Mesothelial cell of epicardium (in vitro differentiated cells): ENCODE measurements around the gene CCRL2. TPM values are rescaled to one million over a fixed set of nuclear protein-coding genes. Genes with fewer than 3 reads are reported as not detected.
A peak's percentile ranks its signal among the peaks of the same experiment; 100 is the strongest.

Experiments used
- DNase-seq, 2 experiments: peaks; one replicate each; pipeline ENCODE4 v3.0.0; 2021; ENCODE audit warnings: low spot score in 2 of 2; ENCODE audit not compliant: unreplicated experiment in 2 of 2
- H3K27ac Mint-ChIP-seq: 2 replicates; pipeline ENCODE4 v1.8.0; 2021; ENCODE audit warnings: mixed read lengths
- H3K27me3 Mint-ChIP-seq: 2 replicates; pipeline ENCODE4 v1.8.0; 2021; ENCODE audit warnings: low read depth, mixed read lengths
- H3K36me3 Mint-ChIP-seq: 2 replicates; pipeline ENCODE4 v1.8.0; 2021; ENCODE audit warnings: mixed read lengths
- H3K4me1 Mint-ChIP-seq: 2 replicates; pipeline ENCODE4 v1.8.0; 2021; ENCODE audit warnings: mixed read lengths
- H3K4me3 Mint-ChIP-seq: 2 replicates; pipeline ENCODE4 v1.8.0; 2021; ENCODE audit warnings: mild to moderate bottlenecking, moderate library complexity, mixed read lengths
- H3K9me3 Mint-ChIP-seq: 2 replicates; pipeline ENCODE4 v1.8.0; 2021; ENCODE audit warnings: mixed read lengths
- total RNA-seq: library from RNA; stranded (reverse); gene quantifications from 3 replicates; pipeline ENCODE4 v1.2.1, GENCODE V29; 2021
- TF ChIP-seq, protein P1 (sequence below): fragments of 200-600 bp; sonication (generic); IDR thresholded peaks from one replicate; pipeline ENCODE4 v1.5.0; 2021; ENCODE audit warnings: antibody characterized with exemption; ENCODE audit not compliant: unreplicated experiment

Gene CCRL2
- total RNA-seq, 1 donor from 2014 or later = not detected

GRCh38 chr3:46438831-46439230 is 31.8 kb downstream of the CCRL2 start:
- H3K9me3 Mint-ChIP-seq = no peaks in the 10 kb centered on the region

GRCh38 chr3:46440531-46441294 is 33.7 kb downstream of the CCRL2 start:
- Mint-ChIP-seq H3K27me3 (no peaks in the 10 kb centered on the region), H3K4me3 (no peak overlapping the region), H3K27ac (no peak overlapping the region), H3K9me3 (no peaks in the 10 kb centered on the region), H3K36me3 (no peaks in the 10 kb centered on the region), H3K4me1 (peaks cover 4% of the 10 kb centered on the region)
- TF ChIP-seq, protein P1, sequence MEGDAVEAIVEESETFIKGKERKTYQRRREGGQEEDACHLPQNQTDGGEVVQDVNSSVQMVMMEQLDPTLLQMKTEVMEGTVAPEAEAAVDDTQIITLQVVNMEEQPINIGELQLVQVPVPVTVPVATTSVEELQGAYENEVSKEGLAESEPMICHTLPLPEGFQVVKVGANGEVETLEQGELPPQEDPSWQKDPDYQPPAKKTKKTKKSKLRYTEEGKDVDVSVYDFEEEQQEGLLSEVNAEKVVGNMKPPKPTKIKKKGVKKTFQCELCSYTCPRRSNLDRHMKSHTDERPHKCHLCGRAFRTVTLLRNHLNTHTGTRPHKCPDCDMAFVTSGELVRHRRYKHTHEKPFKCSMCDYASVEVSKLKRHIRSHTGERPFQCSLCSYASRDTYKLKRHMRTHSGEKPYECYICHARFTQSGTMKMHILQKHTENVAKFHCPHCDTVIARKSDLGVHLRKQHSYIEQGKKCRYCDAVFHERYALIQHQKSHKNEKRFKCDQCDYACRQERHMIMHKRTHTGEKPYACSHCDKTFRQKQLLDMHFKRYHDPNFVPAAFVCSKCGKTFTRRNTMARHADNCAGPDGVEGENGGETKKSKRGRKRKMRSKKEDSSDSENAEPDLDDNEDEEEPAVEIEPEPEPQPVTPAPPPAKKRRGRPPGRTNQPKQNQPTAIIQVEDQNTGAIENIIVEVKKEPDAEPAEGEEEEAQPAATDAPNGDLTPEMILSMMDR = no peak
- no peak for DNase-seq

More at GRCh38 chr3:46438831-46439230, 31.8 kb downstream of the CCRL2 start:
- H3K4me1 Mint-ChIP-seq = peaks cover 4% of the 10 kb centered on the region
- no peaks in the 10 kb centered on the region for H3K27me3 Mint-ChIP-seq
- DNase-seq = no peak
- no peaks in the 10 kb centered on the region for H3K36me3 Mint-ChIP-seq
- TF ChIP-seq, protein P1 = no peak
- no peak overlapping the region for H3K4me3 Mint-ChIP-seq
- H3K27ac Mint-ChIP-seq = no peak overlapping the region

GRCh38 chr3:46442576-46443530 is 35.8 kb downstream of the CCRL2 start:
- Mint-ChIP-seq H3K27me3 (peaks cover 7% of the 10 kb centered on the region), H3K4me3 (no peak overlapping the region), H3K9me3 (no peaks in the 10 kb centered on the region), H3K4me1 (peaks cover 4% of the 10 kb centered on the region), H3K27ac (no peak overlapping the region), H3K36me3 (no peaks in the 10 kb centered on the region)
- TF ChIP-seq, protein P1 = peak; percentile 50
- no peak for DNase-seq

GRCh38 chr3:46447228-46447985 is 40.3 kb downstream of the CCRL2 start:
- DNase-seq = no peak
- no peak overlapping the region for H3K27ac Mint-ChIP-seq
- no peaks in the 10 kb centered on the region for H3K36me3 Mint-ChIP-seq
- H3K4me1 Mint-ChIP-seq = peaks cover 2% of the 10 kb centered on the region
- no peaks in the 10 kb centered on the region for H3K9me3 Mint-ChIP-seq
- peaks cover 21% of the 10 kb centered on the region for H3K27me3 Mint-ChIP-seq
- TF ChIP-seq, protein P1 = no peak
- no peak overlapping the region for H3K4me3 Mint-ChIP-seq

DNA sequence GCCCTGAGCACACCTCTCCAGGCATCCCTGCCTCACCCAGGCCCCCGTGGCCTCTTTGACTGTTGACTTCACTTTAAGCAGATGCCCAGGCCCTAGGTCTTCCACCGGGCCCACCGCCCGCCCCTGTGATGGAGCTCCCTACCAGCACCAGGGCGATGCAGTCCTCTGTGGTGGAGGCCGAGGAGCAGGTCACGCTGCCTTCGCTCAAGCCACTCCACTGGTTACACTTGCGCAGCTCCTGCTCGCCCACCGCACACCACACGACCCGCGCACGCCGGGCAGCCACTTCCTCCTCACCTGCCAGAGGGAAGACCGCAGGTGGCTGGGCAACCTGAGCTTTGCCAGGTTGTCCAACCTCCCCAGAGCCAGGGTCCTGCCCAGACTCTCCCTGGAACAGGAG is 41.7 kb downstream of the CCRL2 start:
- no peaks in the 10 kb centered on the region for H3K9me3 Mint-ChIP-seq
- H3K27me3 Mint-ChIP-seq = peaks cover 35% of the 10 kb centered on the region
- no peaks in the 10 kb centered on the region for H3K36me3 Mint-ChIP-seq
- no peak for DNase-seq
- H3K27ac Mint-ChIP-seq = no peak overlapping the region
- H3K4me1 Mint-ChIP-seq = no peaks in the 10 kb centered on the region
- no peak overlapping the region for H3K4me3 Mint-ChIP-seq
- TF ChIP-seq, protein P1 = no peak
